GM06990 (cell line): ENCODE data around the gene KLLN.
"Not testable (repeated sequence)": the region's sequence is repeated elsewhere in the genome, so short reads cannot be mapped to it uniquely, and the experiment has no call there.

Experiments
- DNase-seq: peaks from one replicate; pipeline ENCODE4 v3.0.0-alpha.2; 2011; ENCODE audit not compliant: insufficient read length; ENCODE audit errors: extremely low read depth
- H3K27me3 ChIP-seq: replicated peaks from 2 replicates; pipeline ENCODE4 v1.6.0; 2011; ENCODE audit warnings: low read length; ENCODE audit not compliant: control insufficient read depth, insufficient read depth
- H3K36me3 ChIP-seq: 2 replicates; pipeline ENCODE4 v1.5.1; 2011; ENCODE audit warnings: low read length; ENCODE audit not compliant: control insufficient read depth, insufficient read depth
- H3K4me3 ChIP-seq: replicated peaks from 2 replicates; pipeline ENCODE4 v1.5.1; 2011; ENCODE audit warnings: low read depth, mild to moderate bottlenecking, control low read depth, low read length
- CTCF ChIP-seq: IDR thresholded peaks from 2 replicates; pipeline ENCODE4 v1.5.1; 2011; ENCODE audit warnings: low read length, control low read depth, mild to moderate bottlenecking, inconsistent platforms; ENCODE audit not compliant: insufficient read depth, poor library complexity, severe bottlenecking

KLLN gene

GRCh38 chr10:87875929-87876571 is 12.7 kb upstream of the KLLN start:
- Histone ChIP-seq H3K36me3 (no peaks in the 10 kb centered on the region), H3K27me3 (no peaks in the 10 kb centered on the region), H3K4me3 (no peak overlapping the region)
- no peak for TF ChIP-seq CTCF
- DNase-seq, result no peak

GRCh38 chr10:87873656-87874055 is 10.3 kb upstream of the KLLN start:
- no peaks in the 10 kb centered on the region for H3K36me3 ChIP-seq
- no peaks in the 10 kb centered on the region for H3K27me3 ChIP-seq
- DNase-seq, result no peak
- no peak overlapping the region for H3K4me3 ChIP-seq
- TF ChIP-seq CTCF, result no peak

GRCh38 chr10:87872828-87873227 is 9.5 kb upstream of the KLLN start:
- TF ChIP-seq CTCF, result no peak
- DNase-seq, result no peak
- H3K27me3 ChIP-seq, result no peaks in the 10 kb centered on the region
- no peak overlapping the region for H3K4me3 ChIP-seq
- H3K36me3 ChIP-seq, result no peaks in the 10 kb centered on the region

- DNase-seq, result no peak
- peak overlapping the region; percentile 27 for H3K4me3 ChIP-seq
- H3K36me3 ChIP-seq, result no peaks in the 10 kb centered on the region
- TF ChIP-seq CTCF, result no peak
- no peaks in the 10 kb centered on the region for H3K27me3 ChIP-seq
Observed at GRCh38 chr10:87869773-87870551, 6.6 kb upstream of the KLLN start.

GRCh38 chr10:87869139-87869538 is 5.8 kb upstream of the KLLN start:
- H3K36me3 ChIP-seq, DNase-seq, H3K27me3 ChIP-seq: not testable (repeated sequence)
- peak overlapping the region; percentile 60 for H3K4me3 ChIP-seq

- peak overlapping the region; percentile 60 for H3K4me3 ChIP-seq
- no peaks in the 10 kb centered on the region for H3K36me3 ChIP-seq
- no peak for DNase-seq
- H3K27me3 ChIP-seq, result no peaks in the 10 kb centered on the region
- TF ChIP-seq CTCF, result no peak
Observed at GRCh38 chr10:87868277-87868676, 4.9 kb upstream of the KLLN start.
